HEK293 (cell line): ENCODE results near the gene GHRH.

Experiments used
- CTCF ChIA-PET: fragments of 350-600 bp; formaldehyde crosslinking; extraction: SDS; loops from one replicate; lab custom pipeline; 2021; ENCODE audit warnings: antibody characterized with exemption; lab: Yijun Ruan, JAX
- POLR2A ChIA-PET: fragments of 300-600 bp; formaldehyde crosslinking; extraction: SDS; loops from one replicate; lab custom pipeline; 2020; ENCODE audit warnings: antibody characterized with exemption, inconsistent platforms; lab: Yijun Ruan, JAX
- H3K27ac ChIP-seq: fragments of 200-500 bp; sonication (Bioruptor generic); 2 replicates; pipeline ENCODE4 v1.5.1; 2014; ENCODE audit warnings: low read depth, low read length, control low read depth, inconsistent platforms; ENCODE audit errors: extremely low read depth
- H3K36me3 ChIP-seq, 2 experiments: fragments of 200-500 bp in 1 of 2; sonication (Bioruptor generic) in 1 of 2; 1 replicate in 1 of 2; 2 replicates in 1 of 2; pipeline ENCODE4 v1.5.1; 2014 to 2017; ENCODE audit warnings: inconsistent platforms in 2 of 2, low read length in 2 of 2; ENCODE audit not compliant: control insufficient read depth in 2 of 2, insufficient read depth in 1 of 2
- H3K4me1 ChIP-seq: fragments of 200-500 bp; sonication (Bioruptor generic); 2 replicates; pipeline ENCODE4 v1.5.1; 2014; ENCODE audit warnings: mild to moderate bottlenecking, low read length, inconsistent platforms; ENCODE audit not compliant: control insufficient read depth, insufficient read depth
- H3K4me3 ChIP-seq: 2 replicates; pipeline ENCODE4 v1.5.1; 2011; ENCODE audit warnings: low read depth, mild to moderate bottlenecking, control low read depth, low read length, moderate library complexity
- H3K9me3 ChIP-seq: fragments of 200-500 bp; sonication (Bioruptor generic); 2 replicates; pipeline ENCODE4 v1.5.1; 2014; ENCODE audit warnings: low read depth, low read length, inconsistent platforms; ENCODE audit not compliant: control insufficient read depth, insufficient read depth
- GFI1B ChIP-seq: fragments of 450-650 bp; formaldehyde crosslinking; IDR thresholded peaks from 2 replicates; pipeline ENCODE4 v1.5.1; 2016; ENCODE audit warnings: missing biosample characterization, missing genetic modification characterization
- HIC1 ChIP-seq: fragments of 450-650 bp; formaldehyde crosslinking; IDR thresholded peaks from 2 replicates; pipeline ENCODE4 v1.5.1; 2016; ENCODE audit warnings: missing biosample characterization, missing genetic modification characterization
- MZF1 ChIP-seq: fragments of 450-650 bp; formaldehyde crosslinking; IDR thresholded peaks from 2 replicates; pipeline ENCODE4 v1.5.1; 2017; ENCODE audit warnings: missing biosample characterization, missing genetic modification characterization, borderline replicate concordance
- RBAK ChIP-seq: fragments of 450-650 bp; formaldehyde crosslinking; IDR thresholded peaks from 2 replicates; pipeline ENCODE4 v1.5.1; 2016; ENCODE audit warnings: missing biosample characterization, missing genetic modification characterization
- REST ChIP-seq: fragments of 450-650 bp; formaldehyde crosslinking; IDR thresholded peaks from 2 replicates; pipeline ENCODE4 v1.5.1; 2016; ENCODE audit warnings: missing biosample characterization, missing genetic modification characterization
- SETDB1 ChIP-seq: IDR thresholded peaks from one replicate; pipeline ENCODE4 v1.6.1; 2017; ENCODE audit warnings: mild to moderate bottlenecking, low read length, moderate library complexity, mixed read lengths; ENCODE audit not compliant: insufficient read length
- TSHZ1 ChIP-seq: fragments of 450-650 bp; formaldehyde crosslinking; IDR thresholded peaks from 2 replicates; pipeline ENCODE4 v1.5.1; 2016; ENCODE audit warnings: missing biosample characterization, missing genetic modification characterization, borderline replicate concordance
- ZBTB11 ChIP-seq: fragments of 450-650 bp; formaldehyde crosslinking; conservative IDR thresholded peaks from 2 replicates; pipeline ENCODE4 v1.5.1; 2016; ENCODE audit warnings: low read depth, missing biosample characterization, missing genetic modification characterization
- ZBTB7A ChIP-seq: fragments of 450-650 bp; formaldehyde crosslinking; IDR thresholded peaks from 2 replicates; pipeline ENCODE4 v1.5.1; 2016; ENCODE audit warnings: low read depth, missing biosample characterization, missing genetic modification characterization
- ZNF184 ChIP-seq: fragments of 450-650 bp; IDR thresholded peaks from 2 replicates; pipeline ENCODE4 v1.5.1; 2018; ENCODE audit warnings: missing biosample characterization, mild to moderate bottlenecking, missing genetic modification characterization
- ZNF223 ChIP-seq: fragments of 450-650 bp; formaldehyde crosslinking; IDR thresholded peaks from 2 replicates; pipeline ENCODE4 v1.5.1; 2016; ENCODE audit warnings: missing biosample characterization, missing genetic modification characterization
- ZNF239 ChIP-seq: fragments of 450-650 bp; formaldehyde crosslinking; IDR thresholded peaks from 2 replicates; pipeline ENCODE4 v1.5.1; 2016; ENCODE audit warnings: missing biosample characterization, missing genetic modification characterization
- ZNF274 ChIP-seq, 2 experiments: fragments of 200-500 bp in 1 of 2; fragments of 450-650 bp in 1 of 2; sonication (Bioruptor generic) in 1 of 2; formaldehyde crosslinking in 1 of 2; IDR thresholded peaks; 2 replicates each; pipeline versions ENCODE4 v1.5.1 to v1.6.1; 2014 to 2016; ENCODE audit warnings: borderline replicate concordance in 1 of 2, inconsistent platforms in 1 of 2, low read length in 1 of 2, missing biosample characterization in 1 of 2, missing genetic modification characterization in 1 of 2
- ZNF426 ChIP-seq: fragments of 450-650 bp; formaldehyde crosslinking; IDR thresholded peaks from 2 replicates; pipeline ENCODE4 v1.5.1; 2017; ENCODE audit warnings: missing biosample characterization, missing genetic modification characterization, mild to moderate bottlenecking, inconsistent platforms, moderate library complexity
- ZNF555 ChIP-seq: fragments of 450-650 bp; formaldehyde crosslinking; conservative IDR thresholded peaks from 2 replicates; pipeline ENCODE4 v1.5.1; 2017; ENCODE audit warnings: missing biosample characterization, mild to moderate bottlenecking, missing genetic modification characterization, inconsistent platforms
- ZNF629 ChIP-seq: fragments of 450-650 bp; formaldehyde crosslinking; IDR thresholded peaks from 2 replicates; pipeline ENCODE4 v1.5.1; 2017; ENCODE audit warnings: missing biosample characterization, missing genetic modification characterization
- ZNF654 ChIP-seq: fragments of 450-650 bp; formaldehyde crosslinking; IDR thresholded peaks from 2 replicates; pipeline ENCODE4 v1.5.1; 2016; ENCODE audit warnings: low read depth, missing biosample characterization, missing genetic modification characterization
- ZNF76 ChIP-seq: fragments of 450-650 bp; formaldehyde crosslinking; IDR thresholded peaks from 2 replicates; pipeline ENCODE4; 2016; ENCODE audit warnings: low read depth, missing biosample characterization, missing genetic modification characterization, borderline replicate concordance
- ZNF791 ChIP-seq: fragments of 450-650 bp; formaldehyde crosslinking; IDR thresholded peaks from 2 replicates; pipeline ENCODE4 v1.5.1; 2016; ENCODE audit warnings: missing biosample characterization, missing genetic modification characterization

Gene GHRH

GRCh38 chr20:37265152-37265551, 3.5 kb upstream of the GHRH start:
- Histone ChIP-seq H3K4me1 (no peaks in the 10 kb centered on the region), H3K27ac (no peak overlapping the region), H3K4me3 (no peak overlapping the region), H3K36me3 (no peaks in the 10 kb centered on the region)
- CTCF ChIA-PET, result interaction anchor here (0.7 to 2.4 kb wide), 7 partner anchors 9 to 783 kb away, joined by 3 to 13 read pairs (median 5); no protein-coding TSS in a partner anchor
- TF ChIP-seq GFI1B (tag by site-specific recombination), result no peak
- TF ChIP-seq RBAK (tag by site-specific recombination), result no peak
- TF ChIP-seq ZBTB7A (tag by site-specific recombination), result no peak
- no peak for TF ChIP-seq ZNF555
- no peak for TF ChIP-seq SETDB1
- no peak for TF ChIP-seq ZNF76 (tag by site-specific recombination)
- TF ChIP-seq, all 188 proteins: peak for 0
- POLR2A ChIA-PET, result no interaction called here
- H3K9me3 ChIP-seq, result no peaks in the 10 kb centered on the region

- Histone ChIP-seq H3K4me3 (no peak overlapping the region), H3K4me1 (no peaks in the 10 kb centered on the region), H3K36me3 (no peaks in the 10 kb centered on the region), H3K9me3 (no peaks in the 10 kb centered on the region), H3K27ac (no peak overlapping the region)
- ChIA-PET POLR2A (no interaction called here), CTCF (interaction anchor here (0.6 to 2.4 kb wide), 2 partner anchors 149 to 270 kb away, joined by 3 to 13 read pairs; no protein-coding TSS in a partner anchor)
- TF ChIP-seq ZNF239 (tag by site-specific recombination) (no peak), HIC1 (tag by site-specific recombination) (no peak), ZNF426 (no peak), MZF1 (tag by site-specific recombination) (no peak), ZNF629 (no peak), ZNF654 (tag by site-specific recombination) (no peak), ZNF223 (tag by site-specific recombination) (no peak), ZBTB11 (tag by site-specific recombination) (no peak), ZNF274 (IDR thresholded peaks at IDR 0.05; ENCODE audit: low read length) (no peak), ZNF274 (tag by site-specific recombination; IDR thresholded peaks at IDR 0.05; ENCODE audit: borderline replicate concordance) (no peak), ZNF184 (no peak), ZNF791 (tag by site-specific recombination) (no peak), TSHZ1 (tag by site-specific recombination) (no peak), REST (tag by site-specific recombination) (no peak)
These were observed 2.1 kb upstream of the GHRH start for GRCh38 chr20:37263686-37264085.
